Small intestine (tissue), 7 donors: ENCODE results near the gene KEL. TPM values are rescaled to one million over a fixed set of nuclear protein-coding genes. Genes with fewer than 3 reads are reported as not detected.

ENCODE experiments used
- DNase-seq, 2 donors: peaks; one replicate each; pipeline versions ENCODE4 v3.0.0 to v3.0.0-alpha.2; 2013
- FAIRE-seq: peaks from 2 replicates; lab custom pipeline; 2012; peaks lifted over from hg19 to GRCh38; lab: Jason Lieb, UNC
- H3K27ac ChIP-seq, 3 donors: one replicate each; pipeline ENCODE4 v1.5.1; 2013; ENCODE audit warnings: low read length in 2 of 3, mild to moderate bottlenecking in 2 of 3, control low read depth in 1 of 3, inconsistent platforms in 1 of 3, low read depth in 1 of 3, moderate library complexity in 1 of 3
- H3K27me3 ChIP-seq, 3 donors: one replicate each; pipeline ENCODE4 v1.6.1; 2013; ENCODE audit warnings: low read length in 3 of 3, inconsistent platforms in 1 of 3; ENCODE audit not compliant: control insufficient read depth in 3 of 3, insufficient read depth in 3 of 3
- H3K36me3 ChIP-seq, 3 donors: one replicate each; pipeline ENCODE4 v1.6.1; 2013; ENCODE audit warnings: low read length in 3 of 3, inconsistent platforms in 1 of 3, low read depth in 1 of 3, mild to moderate bottlenecking in 1 of 3, moderate library complexity in 1 of 3; ENCODE audit not compliant: control insufficient read depth in 3 of 3, insufficient read depth in 2 of 3
- H3K4me1 ChIP-seq, 3 donors: one replicate each; pipeline ENCODE4 v1.6.1; 2013; ENCODE audit warnings: low read length in 2 of 3, inconsistent platforms in 1 of 3, low read depth in 1 of 3, mild to moderate bottlenecking in 1 of 3, moderate library complexity in 1 of 3; ENCODE audit not compliant: control insufficient read depth in 3 of 3, insufficient read depth in 2 of 3
- H3K4me3 ChIP-seq, 3 donors: one replicate each; pipeline ENCODE4 v1.5.1; 2013; ENCODE audit warnings: low read length in 3 of 3, control low read depth in 1 of 3, inconsistent platforms in 1 of 3, low read depth in 1 of 3, mild to moderate bottlenecking in 1 of 3, moderate library complexity in 1 of 3
- H3K9me3 ChIP-seq, 2 donors: one replicate each; pipeline ENCODE4 v1.6.1; 2013; ENCODE audit warnings: low read depth in 1 of 2, low read length in 1 of 2; ENCODE audit not compliant: control insufficient read depth in 2 of 2, insufficient read depth in 1 of 2
- WGBS, 3 donors: extraction: QIAGEN DNeasy Blood & Tissue Kit; methylation state at CpG; one replicate each; pipeline ENCODE4 v1.1.7; 2013; 5-methylcytosine and 5-hydroxymethylcytosine counted together
- polyA plus RNA-seq, 4 donors: library from polyadenylated mRNA; stranded (reverse) in 3 of 4; unstranded in 1 of 4; fragments of 200-250 nt in 3 of 4; fragments of 120-200 nt in 1 of 4; gene quantifications; one replicate each; pipeline versions ENCODE4 v1.2.1 to v1.2.3, GENCODE V29; 2013
- donor health status: healthy with polysubstance abuse.
- donor health status: control.
- donor health status: control.
- donor health status: Bipolar disorder and iron deficiency.
- donor health status: healthy.

Gene KEL
- polyA plus RNA-seq, 4 donors: 0.13 to 6.6 TPM; not detected in 2

DNA sequence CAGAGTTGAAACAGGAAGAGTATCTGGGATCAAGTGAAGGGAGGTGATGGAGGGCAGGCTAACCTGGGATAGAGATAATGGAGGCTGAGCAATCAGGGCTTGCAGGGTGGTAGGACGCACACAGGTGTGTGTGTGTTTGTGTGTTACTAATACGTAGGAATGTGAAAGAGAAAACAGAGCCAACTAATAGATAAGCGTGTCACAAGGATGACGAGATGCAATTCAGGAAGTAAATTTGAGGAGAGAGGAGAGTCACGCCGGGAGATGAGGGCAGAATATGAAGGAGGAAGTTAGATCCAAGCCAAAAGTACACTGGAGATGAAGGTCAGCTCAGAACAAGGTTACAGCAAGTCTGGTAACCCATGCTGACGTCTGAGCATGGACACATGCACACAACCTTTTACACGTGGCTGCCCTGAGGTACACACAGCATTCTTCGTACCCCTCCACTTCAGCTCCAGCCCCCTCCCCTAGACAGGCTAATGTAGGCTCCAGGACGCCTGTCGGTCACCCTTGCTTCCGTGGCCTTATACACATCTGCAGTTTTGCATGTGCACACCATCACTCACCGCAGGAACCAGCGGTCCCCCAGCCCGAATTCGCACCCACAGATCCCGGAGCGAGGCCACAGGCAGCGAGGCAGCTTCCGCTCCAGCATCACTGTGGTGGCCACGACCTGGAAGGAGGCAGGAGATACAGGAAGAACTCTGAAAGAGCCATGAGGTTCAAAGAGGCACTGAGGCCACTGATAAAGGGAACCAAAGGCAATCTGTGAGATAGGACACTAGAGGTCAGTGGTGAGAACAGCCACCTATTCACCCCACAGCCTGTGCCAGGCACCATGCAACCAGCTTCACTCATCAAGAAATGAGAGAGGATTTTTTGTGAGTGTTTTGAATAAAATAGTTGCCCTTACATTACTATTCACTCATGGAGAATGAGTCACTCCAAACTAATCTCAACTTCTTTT, 53.0 kb downstream of the KEL start:
- DNase-seq: peak; percentile 71 to 96

DNA sequence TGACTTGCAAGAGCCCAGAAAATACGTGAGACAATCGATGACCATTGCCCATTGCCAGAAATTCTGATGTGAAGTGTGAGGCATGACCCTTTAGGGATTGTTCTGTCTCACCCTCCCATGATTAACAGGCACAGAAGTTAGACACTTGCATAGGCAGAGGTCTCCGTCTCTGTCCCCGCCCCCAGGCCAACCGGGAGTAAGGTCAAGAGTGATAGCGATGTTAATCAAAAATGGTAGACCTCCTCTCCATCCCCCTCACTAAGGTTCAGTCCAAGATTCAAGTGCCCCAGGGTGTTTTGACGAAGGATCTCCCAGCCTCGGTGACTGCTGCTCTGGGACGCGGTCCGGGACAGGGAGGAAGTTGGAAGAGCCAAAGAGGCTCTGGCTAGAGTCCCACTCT, 53.9 kb downstream of the KEL start:
- H3K27ac ChIP-seq: peak overlapping the region; percentile 34 to 52 (median 47)
- 81 to 82% (median 82%) methylated on average over 11 of the region's 11 CpGs for WGBS, 3 donors

More for the DNA sequence above, 53.0 kb downstream of the KEL start:
- WGBS, 3 donors: 24 to 61% (median 35%) methylated on average over 21 of the region's 21 CpGs
- Histone ChIP-seq H3K27ac (peak overlapping the region; percentile 80 to 90 (median 87)), H3K9me3 (peaks cover 0 to 5% of the 10 kb centered on the region in 2 donors), H3K4me3 (no peak overlapping the region), H3K4me1 (peaks cover 0 to 37% (median 0%) of the 10 kb centered on the region in 3 donors), H3K36me3 (no peaks in the 10 kb centered on the region), H3K27me3 (no peaks in the 10 kb centered on the region)
- no peak for FAIRE-seq

DNA sequence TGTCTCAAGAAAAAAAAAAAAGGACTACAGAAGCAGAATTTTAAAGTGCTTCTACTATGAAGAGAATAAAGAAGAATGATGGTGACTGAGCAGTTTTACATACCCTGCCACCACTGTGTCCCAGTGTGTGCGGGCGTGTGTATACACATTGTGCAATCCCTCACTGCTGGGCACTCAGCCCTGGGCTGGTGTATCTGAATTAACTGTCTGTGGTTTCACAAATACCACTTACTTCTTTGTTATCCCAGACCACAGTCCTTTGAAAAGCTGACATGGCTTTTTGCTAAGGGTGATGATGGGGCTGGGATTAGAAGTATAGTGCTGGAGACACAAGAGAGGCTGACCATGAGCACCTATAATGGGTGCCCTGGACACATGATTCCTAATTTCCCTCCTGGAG, 55.5 kb downstream of the KEL start:
- no peak overlapping the region for H3K4me3 ChIP-seq
- 69 to 88% (median 86%) methylated on average over 2 of the region's 2 CpGs for WGBS, 3 donors

More for the DNA sequence above, 53.9 kb downstream of the KEL start:
- no peak for FAIRE-seq
- no peak for DNase-seq
- Histone ChIP-seq H3K4me3 (no peak overlapping the region), H3K4me1 (peaks cover 0 to 29% (median 0%) of the 10 kb centered on the region in 3 donors), H3K36me3 (no peaks in the 10 kb centered on the region), H3K9me3 (peaks cover 0 to 5% of the 10 kb centered on the region in 2 donors), H3K27me3 (no peaks in the 10 kb centered on the region)

DNA sequence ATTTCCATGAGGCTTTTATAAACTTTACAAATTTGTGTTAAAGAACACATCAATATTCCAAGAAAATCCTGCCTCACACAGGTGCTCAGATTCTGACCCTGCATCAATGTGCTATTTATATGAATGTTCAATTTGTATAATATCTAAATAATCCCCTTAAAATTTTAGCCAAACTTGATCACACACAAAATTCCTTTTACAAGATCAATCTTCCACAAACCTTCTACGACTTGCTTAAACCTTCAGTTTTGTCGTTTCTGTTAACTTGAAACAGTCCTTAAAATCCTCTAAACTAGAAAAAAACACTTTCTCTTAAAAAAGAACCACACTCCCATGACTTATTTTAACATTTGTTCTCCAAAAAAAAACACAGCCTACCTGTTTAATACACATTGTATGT, 56.4 kb downstream of the KEL start:
- 76 to 91% (median 85%) methylated on average over 2 of the region's 2 CpGs for WGBS, 3 donors
- H3K4me1 ChIP-seq: peaks cover 0 to 20% (median 0%) of the 10 kb centered on the region in 3 donors
- no peak for FAIRE-seq

More for the DNA sequence above, 55.5 kb downstream of the KEL start:
- H3K4me1 ChIP-seq: peaks cover 0 to 26% (median 0%) of the 10 kb centered on the region in 3 donors
- no peak for DNase-seq
- FAIRE-seq: no peak
- H3K27ac ChIP-seq: no peak overlapping the region
- no peaks in the 10 kb centered on the region for H3K27me3 ChIP-seq
- no peaks in the 10 kb centered on the region for H3K36me3 ChIP-seq
- peaks cover 0 to 5% of the 10 kb centered on the region in 2 donors for H3K9me3 ChIP-seq

DNA sequence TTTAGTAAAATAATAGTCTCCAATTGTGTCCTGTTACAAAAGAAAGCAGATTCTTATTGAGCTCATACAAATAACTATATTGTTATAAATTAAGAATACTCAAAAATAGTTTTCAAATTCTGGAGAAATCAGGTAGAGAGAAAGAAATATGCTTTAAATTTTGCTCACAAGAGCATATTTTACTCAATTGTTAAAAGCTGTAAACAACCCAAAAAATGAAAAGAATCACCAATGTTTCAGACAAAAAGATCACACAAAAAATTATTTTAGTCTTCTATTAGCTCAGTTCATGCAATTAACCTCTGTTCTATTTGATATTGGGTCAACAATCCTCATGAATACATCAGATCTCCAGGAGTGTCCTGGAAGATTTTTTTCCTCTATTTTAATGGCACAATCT, 58.0 kb downstream of the KEL start:
- Histone ChIP-seq H3K36me3 (no peaks in the 10 kb centered on the region), H3K4me3 (no peak overlapping the region), H3K27ac (no peak overlapping the region), H3K27me3 (no peaks in the 10 kb centered on the region), H3K9me3 (peaks cover 0 to 5% of the 10 kb centered on the region in 2 donors), H3K4me1 (peaks cover 0 to 9% (median 0%) of the 10 kb centered on the region in 3 donors)
- FAIRE-seq: no peak
- DNase-seq: no peak

More for the DNA sequence above, 56.4 kb downstream of the KEL start:
- H3K36me3 ChIP-seq: no peaks in the 10 kb centered on the region
- no peak overlapping the region for H3K27ac ChIP-seq
- H3K9me3 ChIP-seq: peaks cover 0 to 5% of the 10 kb centered on the region in 2 donors
- no peak overlapping the region for H3K4me3 ChIP-seq
- H3K27me3 ChIP-seq: no peaks in the 10 kb centered on the region
- DNase-seq: no peak

DNA sequence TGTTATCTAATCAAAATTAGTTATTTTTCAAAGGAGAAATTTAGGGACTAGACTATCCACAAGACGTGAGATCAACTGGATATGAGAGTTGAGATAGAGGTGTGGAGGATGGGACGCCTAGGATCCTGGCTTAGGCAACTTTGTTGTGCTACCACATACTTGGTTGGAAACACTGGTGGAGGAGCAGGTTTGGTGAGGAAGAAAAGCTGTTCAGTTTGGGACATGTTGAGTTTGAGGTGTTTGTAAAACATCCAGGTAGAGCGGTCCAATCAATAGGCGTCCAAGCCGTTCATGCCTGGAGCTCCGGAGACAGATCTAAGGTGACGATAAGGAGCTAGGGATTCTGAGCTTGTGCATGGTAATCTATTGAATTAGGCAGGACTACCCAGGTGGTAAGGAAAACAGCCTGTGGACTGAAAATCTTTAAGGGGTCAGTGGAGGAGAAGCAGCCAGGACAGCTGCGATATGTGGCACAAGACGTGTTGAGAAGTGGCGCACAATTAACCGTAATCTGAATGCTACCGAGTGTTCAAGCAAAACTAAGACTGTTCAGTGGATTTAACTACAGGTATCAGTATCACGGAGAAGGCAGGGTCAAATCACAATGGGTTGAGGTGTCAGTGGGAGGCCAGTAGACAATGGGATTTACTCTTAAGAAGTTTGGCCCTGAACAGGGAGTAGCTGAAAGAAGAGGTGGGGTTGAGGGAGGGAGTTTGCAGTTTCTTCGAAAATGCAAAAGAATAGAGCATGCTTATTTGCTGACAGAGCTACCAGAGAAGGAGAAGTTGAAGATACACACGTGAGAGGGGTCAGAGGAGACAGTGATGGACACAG, 60.5 kb downstream of the KEL start:
- H3K9me3 ChIP-seq: peaks cover 0 to 5% of the 10 kb centered on the region in 2 donors
- FAIRE-seq: no peak
- DNase-seq: no peak
- H3K4me3 ChIP-seq: no peak overlapping the region
- no peaks in the 10 kb centered on the region for H3K27me3 ChIP-seq
- peaks cover 0 to 12% (median 2%) of the 10 kb centered on the region in 3 donors for H3K4me1 ChIP-seq
- WGBS, 3 donors: 81 to 82% (median 81%) methylated on average over 15 of the region's 15 CpGs
- H3K27ac ChIP-seq: no peak overlapping the region
- no peaks in the 10 kb centered on the region for H3K36me3 ChIP-seq

DNA sequence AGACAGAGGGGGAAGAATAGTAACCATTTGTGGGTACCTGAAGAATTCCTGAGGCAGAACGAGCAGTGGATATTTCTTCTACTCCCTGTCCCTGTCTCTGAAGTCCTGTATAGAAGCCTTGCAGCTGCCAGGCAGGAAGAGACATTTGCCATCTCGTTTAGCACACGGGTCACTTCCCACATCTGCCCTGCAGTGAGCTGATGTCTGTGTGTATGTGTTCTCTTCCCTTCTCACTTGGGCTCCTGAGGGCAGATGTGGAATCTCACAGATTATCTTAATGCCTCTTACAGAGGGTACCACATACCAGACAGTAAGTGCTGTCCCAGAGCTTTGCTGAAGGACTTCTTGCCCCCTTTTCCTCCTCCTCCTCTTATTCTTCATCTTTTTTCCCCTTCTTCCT, 62.5 kb downstream of the KEL start:
- H3K4me1 ChIP-seq: peaks cover 0 to 24% (median 2%) of the 10 kb centered on the region in 3 donors
- peaks cover 0 to 4% of the 10 kb centered on the region in 2 donors for H3K9me3 ChIP-seq
- FAIRE-seq (no peak), DNase-seq (no peak)
- H3K27ac ChIP-seq: no peak overlapping the region
- H3K36me3 ChIP-seq: no peaks in the 10 kb centered on the region
- no peaks in the 10 kb centered on the region for H3K27me3 ChIP-seq
- WGBS, 3 donors: 24 to 38% (median 33%) methylated on average over 3 of the region's 3 CpGs
- no peak overlapping the region for H3K4me3 ChIP-seq
